HEK293 (cell line): ENCODE results near the gene CAPN15.

ENCODE experiments used
- CTCF ChIA-PET: fragments of 350-600 bp; formaldehyde crosslinking; extraction: SDS; loops from one replicate; lab custom pipeline; 2021; ENCODE audit warnings: antibody characterized with exemption; lab: Yijun Ruan, JAX
- POLR2A ChIA-PET: fragments of 300-600 bp; formaldehyde crosslinking; extraction: SDS; loops from one replicate; lab custom pipeline; 2020; ENCODE audit warnings: antibody characterized with exemption, inconsistent platforms; lab: Yijun Ruan, JAX
- H3K27ac ChIP-seq: fragments of 200-500 bp; sonication (Bioruptor generic); 2 replicates; pipeline ENCODE4 v1.5.1; 2014; ENCODE audit warnings: low read depth, low read length, control low read depth, inconsistent platforms; ENCODE audit errors: extremely low read depth
- H3K36me3 ChIP-seq, 2 experiments: fragments of 200-500 bp in 1 of 2; sonication (Bioruptor generic) in 1 of 2; 1 replicate in 1 of 2; 2 replicates in 1 of 2; pipeline ENCODE4 v1.5.1; 2014 to 2017; ENCODE audit warnings: inconsistent platforms in 2 of 2, low read length in 2 of 2; ENCODE audit not compliant: control insufficient read depth in 2 of 2, insufficient read depth in 1 of 2
- H3K4me1 ChIP-seq: fragments of 200-500 bp; sonication (Bioruptor generic); 2 replicates; pipeline ENCODE4 v1.5.1; 2014; ENCODE audit warnings: mild to moderate bottlenecking, low read length, inconsistent platforms; ENCODE audit not compliant: control insufficient read depth, insufficient read depth
- H3K4me3 ChIP-seq: 2 replicates; pipeline ENCODE4 v1.5.1; 2011; ENCODE audit warnings: low read depth, mild to moderate bottlenecking, control low read depth, low read length, moderate library complexity
- H3K9me3 ChIP-seq: fragments of 200-500 bp; sonication (Bioruptor generic); 2 replicates; pipeline ENCODE4 v1.5.1; 2014; ENCODE audit warnings: low read depth, low read length, inconsistent platforms; ENCODE audit not compliant: control insufficient read depth, insufficient read depth
- GLIS1 ChIP-seq: fragments of 450-650 bp; formaldehyde crosslinking; IDR thresholded peaks from 2 replicates; pipeline ENCODE4 v1.5.1; 2016; ENCODE audit warnings: missing biosample characterization, missing genetic modification characterization
- RBAK ChIP-seq: fragments of 450-650 bp; formaldehyde crosslinking; IDR thresholded peaks from 2 replicates; pipeline ENCODE4 v1.5.1; 2016; ENCODE audit warnings: missing biosample characterization, missing genetic modification characterization
- SCRT2 ChIP-seq: fragments of 450-650 bp; formaldehyde crosslinking; IDR thresholded peaks from 2 replicates; pipeline ENCODE4 v1.5.1; 2016; ENCODE audit warnings: missing biosample characterization, missing genetic modification characterization
- ZFP41 ChIP-seq: fragments of 450-650 bp; formaldehyde crosslinking; IDR thresholded peaks from 2 replicates; pipeline ENCODE4 v1.5.1; 2016; ENCODE audit warnings: missing biosample characterization, missing genetic modification characterization, borderline replicate concordance
- ZNF2 ChIP-seq: fragments of 450-650 bp; formaldehyde crosslinking; IDR thresholded peaks from 2 replicates; pipeline ENCODE4 v1.5.1; 2016; ENCODE audit warnings: missing biosample characterization, missing genetic modification characterization
- ZNF202 ChIP-seq: fragments of 450-650 bp; formaldehyde crosslinking; IDR thresholded peaks from 2 replicates; pipeline ENCODE4 v1.5.1; 2016; ENCODE audit warnings: missing biosample characterization, missing genetic modification characterization, borderline replicate concordance
- ZNF211 ChIP-seq: fragments of 450-650 bp; formaldehyde crosslinking; IDR thresholded peaks from 2 replicates; pipeline ENCODE4 v1.5.1; 2016; ENCODE audit warnings: low read depth, missing biosample characterization, missing genetic modification characterization
- ZNF266 ChIP-seq: fragments of 450-650 bp; formaldehyde crosslinking; IDR thresholded peaks from 2 replicates; pipeline ENCODE4 v1.5.1; 2016; ENCODE audit warnings: missing biosample characterization, missing genetic modification characterization, low read depth
- ZNF274 ChIP-seq, 2 experiments: fragments of 200-500 bp in 1 of 2; fragments of 450-650 bp in 1 of 2; sonication (Bioruptor generic) in 1 of 2; formaldehyde crosslinking in 1 of 2; IDR thresholded peaks; 2 replicates each; pipeline versions ENCODE4 v1.5.1 to v1.6.1; 2014 to 2016; ENCODE audit warnings: borderline replicate concordance in 1 of 2, inconsistent platforms in 1 of 2, low read length in 1 of 2, missing biosample characterization in 1 of 2, missing genetic modification characterization in 1 of 2
- ZNF335 ChIP-seq: fragments of 450-650 bp; formaldehyde crosslinking; conservative IDR thresholded peaks from 2 replicates; pipeline ENCODE4 v1.5.1; 2016; ENCODE audit warnings: missing biosample characterization, missing genetic modification characterization
- ZNF529 ChIP-seq: fragments of 450-650 bp; formaldehyde crosslinking; IDR thresholded peaks from 2 replicates; pipeline ENCODE4 v1.5.1; 2017; ENCODE audit warnings: missing genetic modification characterization, missing biosample characterization; ENCODE audit not compliant: insufficient replicate concordance
- ZNF549 ChIP-seq: fragments of 450-650 bp; IDR thresholded peaks from 2 replicates; pipeline ENCODE4 v1.5.1; 2018; ENCODE audit warnings: missing biosample characterization, missing genetic modification characterization, mild to moderate bottlenecking, inconsistent platforms, moderate library complexity
- ZNF610 ChIP-seq: fragments of 450-650 bp; formaldehyde crosslinking; IDR thresholded peaks from 2 replicates; pipeline ENCODE4 v1.5.1; 2016; ENCODE audit warnings: missing biosample characterization, missing genetic modification characterization, borderline replicate concordance
- ZNF654 ChIP-seq: fragments of 450-650 bp; formaldehyde crosslinking; IDR thresholded peaks from 2 replicates; pipeline ENCODE4 v1.5.1; 2016; ENCODE audit warnings: low read depth, missing biosample characterization, missing genetic modification characterization
- ZNF658 ChIP-seq: fragments of 450-650 bp; formaldehyde crosslinking; IDR thresholded peaks from 2 replicates; pipeline ENCODE4; 2016; ENCODE audit warnings: missing biosample characterization, missing genetic modification characterization
- TF ChIP-seq, protein P1 (sequence below): fragments of 450-650 bp; formaldehyde crosslinking; IDR thresholded peaks from 2 replicates; pipeline ENCODE4 v1.5.1; 2016; ENCODE audit warnings: missing biosample characterization, missing genetic modification characterization
- TF ChIP-seq, protein P2 (sequence below): fragments of 450-650 bp; formaldehyde crosslinking; IDR thresholded peaks from 2 replicates; pipeline ENCODE4 v1.5.1; 2016; ENCODE audit warnings: missing biosample characterization, missing genetic modification characterization

CAPN15 gene

DNA sequence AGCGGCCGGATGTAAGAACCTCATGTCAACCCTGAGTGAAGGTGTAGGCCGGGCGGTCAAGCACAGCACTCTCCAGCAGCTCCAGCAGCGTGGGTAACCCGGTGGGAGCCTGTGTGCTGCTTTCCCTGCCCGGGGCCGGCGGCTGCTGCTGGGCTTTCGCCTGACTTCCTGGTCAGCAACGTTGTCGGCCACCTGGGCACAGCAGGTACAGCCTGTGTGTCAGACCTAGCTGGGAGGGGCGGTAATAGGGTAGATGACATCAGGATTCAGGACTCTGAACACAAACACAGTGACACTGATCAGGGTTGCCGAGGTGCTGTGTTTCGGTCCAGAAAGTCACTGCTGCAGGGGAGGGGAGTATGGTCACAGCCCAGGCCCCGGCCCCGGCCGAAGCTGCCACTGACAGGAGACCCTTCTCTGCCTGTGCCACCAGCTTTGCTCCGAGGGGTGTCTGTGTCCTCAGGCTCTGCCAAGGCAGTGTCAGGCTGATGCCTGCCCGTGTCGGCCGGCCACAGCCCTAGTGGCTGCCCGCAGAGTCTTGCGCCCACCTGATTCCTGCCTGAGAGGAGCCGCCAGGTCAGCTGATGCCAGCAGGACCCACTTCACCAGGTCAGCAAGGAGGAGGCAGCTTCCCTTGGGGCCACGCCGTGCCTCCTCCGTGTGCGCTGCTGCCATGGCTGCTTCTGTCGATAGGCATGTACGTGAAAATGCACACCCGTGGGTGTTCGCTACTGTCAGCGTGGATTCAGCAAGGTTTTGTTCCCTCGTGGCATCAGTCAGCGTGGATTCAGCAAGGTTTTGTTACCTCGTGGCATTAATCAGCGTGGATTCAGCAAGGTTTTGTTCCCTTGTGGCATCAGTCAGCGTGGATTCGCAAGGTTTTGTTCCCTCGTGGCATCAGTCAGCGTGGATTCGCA lies 71.6 kb downstream of the CAPN15 start:
- Histone ChIP-seq H3K4me1 (no peaks in the 10 kb centered on the region), H3K27ac (no peak overlapping the region), H3K36me3 (peaks cover 0 to 21% of the 10 kb centered on the region in 2 experiments; a peak in 1 of 3 replicates), H3K4me3 (no peak overlapping the region), H3K9me3 (no peaks in the 10 kb centered on the region)
- POLR2A ChIA-PET, result no interaction called here
- no peak for TF ChIP-seq ZNF335 (tag by site-specific recombination)
- no peak for TF ChIP-seq ZNF658
- no peak for TF ChIP-seq ZNF610 (tag by site-specific recombination)
- TF ChIP-seq, protein P1, sequence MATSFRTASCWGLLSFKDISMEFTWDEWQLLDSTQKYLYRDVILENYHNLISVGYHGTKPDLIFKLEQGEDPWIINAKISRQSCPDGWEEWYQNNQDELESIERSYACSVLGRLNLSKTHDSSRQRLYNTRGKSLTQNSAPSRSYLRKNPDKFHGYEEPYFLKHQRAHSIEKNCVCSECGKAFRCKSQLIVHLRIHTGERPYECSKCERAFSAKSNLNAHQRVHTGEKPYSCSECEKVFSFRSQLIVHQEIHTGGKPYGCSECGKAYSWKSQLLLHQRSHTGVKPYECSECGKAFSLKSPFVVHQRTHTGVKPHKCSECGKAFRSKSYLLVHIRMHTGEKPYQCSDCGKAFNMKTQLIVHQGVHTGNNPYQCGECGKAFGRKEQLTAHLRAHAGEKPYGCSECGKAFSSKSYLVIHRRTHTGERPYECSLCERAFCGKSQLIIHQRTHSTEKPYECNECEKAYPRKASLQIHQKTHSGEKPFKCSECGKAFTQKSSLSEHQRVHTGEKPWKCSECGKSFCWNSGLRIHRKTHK (tag by site-specific recombination), result no peak
- TF ChIP-seq ZNF529, result no peak
- TF ChIP-seq ZNF266, result no peak
- TF ChIP-seq, protein P2, sequence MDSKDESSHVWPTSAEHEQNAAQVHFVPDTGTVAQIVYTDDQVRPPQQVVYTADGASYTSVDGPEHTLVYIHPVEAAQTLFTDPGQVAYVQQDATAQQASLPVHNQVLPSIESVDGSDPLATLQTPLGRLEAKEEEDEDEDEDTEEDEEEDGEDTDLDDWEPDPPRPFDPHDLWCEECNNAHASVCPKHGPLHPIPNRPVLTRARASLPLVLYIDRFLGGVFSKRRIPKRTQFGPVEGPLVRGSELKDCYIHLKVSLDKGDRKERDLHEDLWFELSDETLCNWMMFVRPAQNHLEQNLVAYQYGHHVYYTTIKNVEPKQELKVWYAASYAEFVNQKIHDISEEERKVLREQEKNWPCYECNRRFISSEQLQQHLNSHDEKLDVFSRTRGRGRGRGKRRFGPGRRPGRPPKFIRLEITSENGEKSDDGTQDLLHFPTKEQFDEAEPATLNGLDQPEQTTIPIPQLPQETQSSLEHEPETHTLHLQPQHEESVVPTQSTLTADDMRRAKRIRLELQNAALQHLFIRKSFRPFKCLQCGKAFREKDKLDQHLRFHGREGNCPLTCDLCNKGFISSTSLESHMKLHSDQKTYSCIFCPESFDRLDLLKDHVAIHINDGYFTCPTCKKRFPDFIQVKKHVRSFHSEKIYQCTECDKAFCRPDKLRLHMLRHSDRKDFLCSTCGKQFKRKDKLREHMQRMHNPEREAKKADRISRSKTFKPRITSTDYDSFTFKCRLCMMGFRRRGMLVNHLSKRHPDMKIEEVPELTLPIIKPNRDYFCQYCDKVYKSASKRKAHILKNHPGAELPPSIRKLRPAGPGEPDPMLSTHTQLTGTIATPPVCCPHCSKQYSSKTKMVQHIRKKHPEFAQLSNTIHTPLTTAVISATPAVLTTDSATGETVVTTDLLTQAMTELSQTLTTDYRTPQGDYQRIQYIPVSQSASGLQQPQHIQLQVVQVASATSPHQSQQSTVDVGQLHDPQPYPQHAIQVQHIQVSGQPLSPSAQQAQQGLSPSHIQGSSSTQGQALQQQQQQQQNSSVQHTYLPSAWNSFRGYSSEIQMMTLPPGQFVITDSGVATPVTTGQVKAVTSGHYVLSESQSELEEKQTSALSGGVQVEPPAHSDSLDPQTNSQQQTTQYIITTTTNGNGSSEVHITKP, result no peak
- TF ChIP-seq ZNF211 (tag by site-specific recombination), result no peak
- CTCF ChIA-PET, result interaction anchor here (1.4 kb wide), 1 partner anchor 25 kb away, joined by 4 read pairs; no protein-coding TSS in a partner anchor

DNA sequence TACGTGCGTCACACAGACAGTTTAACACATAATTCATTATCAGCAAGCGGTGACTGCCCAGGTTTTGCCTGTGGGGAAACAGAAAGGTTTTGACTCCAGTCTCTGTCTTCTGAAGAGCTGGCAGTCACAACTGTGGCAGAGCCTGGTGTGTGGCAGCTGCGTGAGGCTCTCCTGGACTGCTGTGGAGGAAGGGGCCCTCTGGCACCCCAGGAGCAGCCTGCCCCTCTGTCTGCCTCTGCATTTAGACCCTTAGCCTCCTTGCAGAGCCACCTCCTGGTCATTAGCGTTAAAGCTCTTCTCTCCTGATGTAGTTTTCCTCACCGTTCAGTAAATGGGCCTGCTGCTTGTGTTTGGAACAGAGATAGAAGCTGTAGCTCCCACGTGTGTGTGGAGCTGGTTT lies 73.3 kb downstream of the CAPN15 start:
- TF ChIP-seq GLIS1 (tag by site-specific recombination), result peak; percentile 43; the same call in 1 of the 2 replicates
- peak; percentile 18; the same call in 1 of the 2 replicates for TF ChIP-seq ZNF654 (tag by site-specific recombination)
- TF ChIP-seq ZNF202 (tag by site-specific recombination), result no peak
- TF ChIP-seq ZNF2 (tag by site-specific recombination), result peak; percentile 71
- TF ChIP-seq ZNF335 (tag by site-specific recombination), result peak; percentile 48
- H3K9me3 ChIP-seq, result no peaks in the 10 kb centered on the region
- no peak overlapping the region for H3K4me3 ChIP-seq
- peaks cover 0 to 21% of the 10 kb centered on the region in 2 experiments; a peak in 1 of 3 replicates for H3K36me3 ChIP-seq
- H3K4me1 ChIP-seq, result no peaks in the 10 kb centered on the region
- ChIA-PET POLR2A (interaction anchor here (0.8 to 0.9 kb wide), 2 partner anchors 12 to 85 kb away, joined by 3 read pairs; no protein-coding TSS in a partner anchor), CTCF (interaction anchor here (0.6 to 2.1 kb wide), 10 partner anchors 8 to 209 kb away, joined by 3 to 8 read pairs (median 4); partner anchors contain the start of genes METTL26 and RAB40C)
- H3K27ac ChIP-seq, result no peak overlapping the region

DNA sequence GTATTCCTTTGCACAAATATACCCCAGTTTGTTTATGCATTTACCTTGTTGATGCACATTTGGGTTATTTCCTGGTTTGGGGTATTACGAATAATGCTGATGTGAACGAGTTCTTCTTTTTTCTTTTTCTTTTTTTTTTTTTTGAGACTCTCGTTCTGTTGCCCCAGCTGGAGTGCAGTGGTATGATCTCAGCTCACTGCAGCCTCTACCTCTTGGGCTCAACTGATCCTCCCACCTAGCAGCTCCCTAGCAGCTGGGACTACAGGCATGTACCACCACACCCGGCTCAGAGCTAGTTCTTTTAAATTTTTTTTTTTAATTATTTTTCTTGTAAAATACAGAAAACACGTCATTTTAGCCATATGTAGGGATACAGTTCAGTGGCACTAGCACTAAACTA lies 76.4 kb downstream of the CAPN15 start:
- ChIA-PET POLR2A (interaction anchor here (1.4 kb wide), 1 partner anchor 32 kb away, joined by 3 read pairs; the partner anchor contains the start of gene METTL26), CTCF (no interaction called here)
- no peaks in the 10 kb centered on the region for H3K4me1 ChIP-seq
- no peak overlapping the region for H3K27ac ChIP-seq
- H3K4me3 ChIP-seq, result no peak overlapping the region
- no peaks in the 10 kb centered on the region for H3K9me3 ChIP-seq
- H3K36me3 ChIP-seq, result peaks cover 0 to 10% of the 10 kb centered on the region in 2 experiments; a peak in 1 of 3 replicates
- TF ChIP-seq, protein P2, result peak; percentile 41
- TF ChIP-seq ZNF529, result no peak
- no peak for TF ChIP-seq ZFP41
- TF ChIP-seq ZNF549 (tag by site-specific recombination), result no peak
- no peak for TF ChIP-seq ZNF274 (IDR thresholded peaks at IDR 0.05; ENCODE audit: low read length)
- no peak for TF ChIP-seq ZNF274 (tag by site-specific recombination; IDR thresholded peaks at IDR 0.05; ENCODE audit: borderline replicate concordance)
- TF ChIP-seq ZNF2 (tag by site-specific recombination), result no peak
- no peak for TF ChIP-seq RBAK (tag by site-specific recombination)
- TF ChIP-seq SCRT2 (tag by site-specific recombination), result no peak
